GM19239 (cell line): ENCODE results near the gene SOX18.
A peak's percentile ranks its signal among the peaks of the same experiment; 100 is the strongest.

Experiments
- DNase-seq: peaks from one replicate; pipeline ENCODE4 v3.0.0; 2011; ENCODE audit warnings: low spot score; ENCODE audit not compliant: insufficient read length
- FAIRE-seq: peaks from 2 replicates; lab custom pipeline; 2011; peaks lifted over from hg19 to GRCh38; lab: Jason Lieb, UNC

The SOX18 gene

GRCh38 chr20:64069614-64070243 is 20.3 kb upstream of the SOX18 start:
- FAIRE-seq (no peak), DNase-seq (no peak)

GRCh38 chr20:64069209-64069613 is 19.8 kb upstream of the SOX18 start:
- FAIRE-seq (no peak), DNase-seq (no peak)

- FAIRE-seq, result no peak
- DNase-seq, result no peak
Observed at GRCh38 chr20:64068386-64069208, 19.2 kb upstream of the SOX18 start.

GRCh38 chr20:64067733-64068307 is 18.4 kb upstream of the SOX18 start:
- FAIRE-seq (no peak), DNase-seq (no peak)

- no peak for FAIRE-seq
- no peak for DNase-seq
Observed at GRCh38 chr20:64067005-64067632, 17.7 kb upstream of the SOX18 start.

GRCh38 chr20:64065974-64066343 is 16.5 kb upstream of the SOX18 start:
- peak; percentile 86 for DNase-seq

GRCh38 chr20:64065062-64065973 is 15.9 kb upstream of the SOX18 start:
- no peak for FAIRE-seq
- DNase-seq, result no peak

More at GRCh38 chr20:64065974-64066343, 16.5 kb upstream of the SOX18 start:
- peak; percentile 87 for FAIRE-seq

GRCh38 chr20:64064145-64064698 is 14.8 kb upstream of the SOX18 start:
- FAIRE-seq, result no peak
- DNase-seq, result no peak

GRCh38 chr20:64063389-64064144 is 14.1 kb upstream of the SOX18 start:
- DNase-seq (no peak), FAIRE-seq (no peak)

- peak; percentile 70 for FAIRE-seq
- peak; percentile 98 for DNase-seq
Observed at GRCh38 chr20:64062596-64063388, 13.4 kb upstream of the SOX18 start, which contains the start of gene TCEA2. Gene TCEA2, plus strand, starts transcription at chr20:64063198. Its CDS starts 115 bp downstream, at chr20:64063313.

- FAIRE-seq (no peak), DNase-seq (no peak)
Observed at GRCh38 chr20:64062276-64062595, 12.8 kb upstream of the SOX18 start.

- FAIRE-seq, result no peak
- DNase-seq, result no peak
Observed at GRCh38 chr20:64058536-64058935, 9.1 kb upstream of the SOX18 start.

- peak; percentile 72 for FAIRE-seq
- DNase-seq, result peak; percentile 94
Observed at GRCh38 chr20:64057628-64058498, 8.4 kb upstream of the SOX18 start.

GRCh38 chr20:64056889-64057627 is 7.6 kb upstream of the SOX18 start:
- DNase-seq, result no peak
- no peak for FAIRE-seq

GRCh38 chr20:64056639-64056888 is 7.1 kb upstream of the SOX18 start:
- FAIRE-seq, result no peak

GRCh38 chr20:64055893-64056638 is 6.6 kb upstream of the SOX18 start:
- DNase-seq (no peak), FAIRE-seq (no peak)

More at GRCh38 chr20:64056639-64056888, 7.1 kb upstream of the SOX18 start:
- no peak for DNase-seq
